ENCODE data around the gene WDR37.

WDR37 gene

GRCh38 chr10:1070919-1071318, 14.7 kb downstream of the WDR37 start:
- in situ Hi-C loops (cut with MboI; ENCODE audit: low sequenced_read_pairs), result no loop called here

- in situ Hi-C loops (cut with MboI; ENCODE audit: low sequenced_read_pairs), result no loop called here
These were observed 18.0 kb downstream of the WDR37 start for GRCh38 chr10:1074052-1074747.

GRCh38 chr10:1074748-1075308, 18.6 kb downstream of the WDR37 start:
- in situ Hi-C loops (cut with MboI; ENCODE audit: low sequenced_read_pairs), result no loop called here

GRCh38 chr10:1078668-1079067, 22.5 kb downstream of the WDR37 start:
- in situ Hi-C loops (cut with MboI; ENCODE audit: low sequenced_read_pairs), result no loop called here

GRCh38 chr10:1083581-1083980, 27.4 kb downstream of the WDR37 start:
- in situ Hi-C loops (cut with MboI; ENCODE audit: low sequenced_read_pairs), result no loop called here

- in situ Hi-C loops (cut with MboI; ENCODE audit: low sequenced_read_pairs), result no loop called here
These were observed 28.1 kb downstream of the WDR37 start for GRCh38 chr10:1084011-1084950.

- in situ Hi-C loops (cut with MboI; ENCODE audit: low sequenced_read_pairs), result no loop called here
These were observed 29.1 kb downstream of the WDR37 start for GRCh38 chr10:1085258-1085657.

GRCh38 chr10:1086787-1087186, 30.6 kb downstream of the WDR37 start:
- in situ Hi-C loops (cut with MboI; ENCODE audit: low sequenced_read_pairs), result no loop called here

GRCh38 chr10:1089017-1089689, 33.0 kb downstream of the WDR37 start:
- in situ Hi-C loops (cut with MboI; ENCODE audit: low sequenced_read_pairs), result no loop called here

GRCh38 chr10:1090696-1091095, 34.5 kb downstream of the WDR37 start:
- in situ Hi-C loops (cut with MboI; ENCODE audit: low sequenced_read_pairs), result no loop called here

- in situ Hi-C loops (cut with MboI; ENCODE audit: low sequenced_read_pairs), result no loop called here
These were observed 37.5 kb downstream of the WDR37 start for GRCh38 chr10:1093696-1094095.

GRCh38 chr10:1094112-1095057, 38.2 kb downstream of the WDR37 start:
- in situ Hi-C loops (cut with MboI; ENCODE audit: low sequenced_read_pairs), result no loop called here

- in situ Hi-C loops (cut with MboI; ENCODE audit: low sequenced_read_pairs), result no loop called here
These were observed 39.3 kb downstream of the WDR37 start for GRCh38 chr10:1095498-1095897.

GRCh38 chr10:1096287-1096889, 40.2 kb downstream of the WDR37 start:
- in situ Hi-C loops (cut with MboI; ENCODE audit: low sequenced_read_pairs), result no loop called here

- in situ Hi-C loops (cut with MboI; ENCODE audit: low sequenced_read_pairs), result no loop called here
These were observed 41.3 kb downstream of the WDR37 start for GRCh38 chr10:1097436-1097835.

GRCh38 chr10:1100143-1100542, 44.0 kb downstream of the WDR37 start:
- in situ Hi-C loops (cut with MboI; ENCODE audit: low sequenced_read_pairs), result no loop called here

- in situ Hi-C loops (cut with MboI; ENCODE audit: low sequenced_read_pairs), result no loop called here
These were observed 44.6 kb downstream of the WDR37 start for GRCh38 chr10:1100691-1101368.

GRCh38 chr10:1101946-1102345, 45.8 kb downstream of the WDR37 start:
- in situ Hi-C loops (cut with MboI; ENCODE audit: low sequenced_read_pairs), result no loop called here

- in situ Hi-C loops (cut with MboI; ENCODE audit: low sequenced_read_pairs), result no loop called here
These were observed 46.2 kb downstream of the WDR37 start for GRCh38 chr10:1102416-1102815.

Data from HL-60/S4 treated with retinoic acid at 250 ng/mL for 4 days and 3 days (cell line).